ENCODE measurements around the gene LRRC4C.

Gene LRRC4C

GRCh38 chr11:40241524-40242051 is 1217.9 kb downstream of the LRRC4C start:
- Histone ChIP-seq H3K4ac (ENCODE audit: low read depth in 1 of 2, low read length in 2 of 2) (no peak overlapping the region), H3K9me3 (ENCODE audit: control insufficient read depth, low read length) (no peaks in the 10 kb centered on the region), H4K91ac (ENCODE audit: low read length) (no peak overlapping the region), H3K9ac (ENCODE audit: low read length) (no peak overlapping the region), H3K18ac (ENCODE audit: low read depth in 1 of 2, low read length in 2 of 2) (no peak overlapping the region), H3K14ac (ENCODE audit: low read length in 2 of 2) (no peak overlapping the region), H3K27me3 (ENCODE audit: control insufficient read depth in 1 of 2, insufficient read depth in 1 of 2, low read length in 2 of 2) (no peaks in the 10 kb centered on the region), H2AFZ (ENCODE audit: low read depth, low read length) (no peak overlapping the region), H3K4me3 (ENCODE audit: insufficient read depth in 1 of 2, low read depth in 1 of 2, low read length in 2 of 2) (no peak overlapping the region), H3K23ac (ENCODE audit: low read length in 2 of 2) (no peak overlapping the region), H2BK120ac (ENCODE audit: low read depth, low read length) (no peak overlapping the region), H3K36me3 (ENCODE audit: control insufficient read depth in 1 of 2, insufficient read depth in 2 of 2, low read depth in 1 of 2, low read length in 2 of 2) (no peaks in the 10 kb centered on the region), H3K4me2 (ENCODE audit: low read length, poor library complexity, severe bottlenecking) (no peak overlapping the region), H3K4me1 (ENCODE audit: control insufficient read depth, insufficient read depth, low read depth, low read length) (no peaks in the 10 kb centered on the region), H3K79me1 (replicated peaks; ENCODE audit: low read length, poor library complexity, severe bottlenecking) (no peaks in the 10 kb centered on the region), H2BK15ac (ENCODE audit: low read depth, poor library complexity, severe bottlenecking) (no peak overlapping the region), H4K8ac (ENCODE audit: low read length) (no peak overlapping the region), H2BK5ac (ENCODE audit: low read depth, low read length, poor library complexity, severe bottlenecking) (no peak overlapping the region), H2AK5ac (ENCODE audit: low read length, severe bottlenecking) (no peak overlapping the region), H3K27ac (ENCODE audit: low read length, poor library complexity, severe bottlenecking) (no peak overlapping the region), H2BK12ac (ENCODE audit: low read length in 2 of 2) (no peak overlapping the region)
- peak; percentile 82 for DNase-seq

- Histone ChIP-seq H2BK5ac (ENCODE audit: low read depth, low read length, poor library complexity, severe bottlenecking) (no peak overlapping the region), H2BK120ac (ENCODE audit: low read depth, low read length) (no peak overlapping the region), H2BK15ac (ENCODE audit: low read depth, poor library complexity, severe bottlenecking) (no peak overlapping the region), H3K4me3 (ENCODE audit: insufficient read depth in 1 of 2, low read depth in 1 of 2, low read length in 2 of 2) (no peak overlapping the region), H2AFZ (ENCODE audit: low read depth, low read length) (no peak overlapping the region), H3K4me1 (ENCODE audit: control insufficient read depth, insufficient read depth, low read depth, low read length) (no peaks in the 10 kb centered on the region), H3K18ac (ENCODE audit: low read depth in 1 of 2, low read length in 2 of 2) (no peak overlapping the region), H3K9me3 (ENCODE audit: control insufficient read depth, low read length) (no peaks in the 10 kb centered on the region), H3K36me3 (ENCODE audit: control insufficient read depth in 1 of 2, insufficient read depth in 2 of 2, low read depth in 1 of 2, low read length in 2 of 2) (no peaks in the 10 kb centered on the region), H3K4me2 (ENCODE audit: low read length, poor library complexity, severe bottlenecking) (no peak overlapping the region), H3K23ac (ENCODE audit: low read length in 2 of 2) (no peak overlapping the region), H3K14ac (ENCODE audit: low read length in 2 of 2) (no peak overlapping the region), H4K8ac (ENCODE audit: low read length) (no peak overlapping the region), H2BK12ac (ENCODE audit: low read length in 2 of 2) (no peak overlapping the region), H4K91ac (ENCODE audit: low read length) (no peak overlapping the region), H3K4ac (ENCODE audit: low read depth in 1 of 2, low read length in 2 of 2) (no peak overlapping the region), H3K79me1 (replicated peaks; ENCODE audit: low read length, poor library complexity, severe bottlenecking) (no peaks in the 10 kb centered on the region), H3K9ac (ENCODE audit: low read length) (no peak overlapping the region), H3K27me3 (ENCODE audit: control insufficient read depth in 1 of 2, insufficient read depth in 1 of 2, low read length in 2 of 2) (no peaks in the 10 kb centered on the region), H2AK5ac (ENCODE audit: low read length, severe bottlenecking) (no peak overlapping the region), H3K27ac (ENCODE audit: low read length, poor library complexity, severe bottlenecking) (no peak overlapping the region)
- WGBS, result 86% methylated on average over 2 of the region's 2 CpGs
- DNase-seq, result no peak
These were observed 1219.2 kb downstream of the LRRC4C start for GRCh38 chr11:40240284-40240683.

GRCh38 chr11:40236526-40236925 is 1222.9 kb downstream of the LRRC4C start:
- no peak overlapping the region for H2BK120ac ChIP-seq (ENCODE audit: low read depth, low read length)
- no peak overlapping the region for H2BK5ac ChIP-seq (ENCODE audit: low read depth, low read length, poor library complexity, severe bottlenecking)
- no peak overlapping the region for H4K8ac ChIP-seq (ENCODE audit: low read length)
- H3K4me2 ChIP-seq (ENCODE audit: low read length, poor library complexity, severe bottlenecking), result no peak overlapping the region
- H2BK15ac ChIP-seq (ENCODE audit: low read depth, poor library complexity, severe bottlenecking), result no peak overlapping the region
- no peak overlapping the region for H3K23ac ChIP-seq (ENCODE audit: low read length in 2 of 2)
- H3K27me3 ChIP-seq (ENCODE audit: control insufficient read depth in 1 of 2, insufficient read depth in 1 of 2, low read length in 2 of 2), result no peaks in the 10 kb centered on the region
- no peak overlapping the region for H3K9ac ChIP-seq (ENCODE audit: low read length)
- no peak overlapping the region for H3K27ac ChIP-seq (ENCODE audit: low read length, poor library complexity, severe bottlenecking)
- no peaks in the 10 kb centered on the region for H3K36me3 ChIP-seq (ENCODE audit: control insufficient read depth in 1 of 2, insufficient read depth in 2 of 2, low read depth in 1 of 2, low read length in 2 of 2)
- no peak overlapping the region for H3K4ac ChIP-seq (ENCODE audit: low read depth in 1 of 2, low read length in 2 of 2)
- no peak for DNase-seq
- no peak overlapping the region for H2BK12ac ChIP-seq (ENCODE audit: low read length in 2 of 2)
- WGBS, result 50% methylated on average over 1 of the region's 3 CpGs
- H3K4me1 ChIP-seq (ENCODE audit: control insufficient read depth, insufficient read depth, low read depth, low read length), result no peaks in the 10 kb centered on the region
- no peaks in the 10 kb centered on the region for H3K9me3 ChIP-seq (ENCODE audit: control insufficient read depth, low read length)
- no peak overlapping the region for H2AFZ ChIP-seq (ENCODE audit: low read depth, low read length)
- no peak overlapping the region for H4K91ac ChIP-seq (ENCODE audit: low read length)
- H2AK5ac ChIP-seq (ENCODE audit: low read length, severe bottlenecking), result no peak overlapping the region
- no peaks in the 10 kb centered on the region for H3K79me1 ChIP-seq (replicated peaks; ENCODE audit: low read length, poor library complexity, severe bottlenecking)
- H3K18ac ChIP-seq (ENCODE audit: low read depth in 1 of 2, low read length in 2 of 2), result no peak overlapping the region
- no peak overlapping the region for H3K4me3 ChIP-seq (ENCODE audit: insufficient read depth in 1 of 2, low read depth in 1 of 2, low read length in 2 of 2)
- H3K14ac ChIP-seq (ENCODE audit: low read length in 2 of 2), result no peak overlapping the region

- no peak overlapping the region for H4K91ac ChIP-seq (ENCODE audit: low read length)
- H2BK5ac ChIP-seq (ENCODE audit: low read depth, low read length, poor library complexity, severe bottlenecking), result no peak overlapping the region
- no peak overlapping the region for H3K4me2 ChIP-seq (ENCODE audit: low read length, poor library complexity, severe bottlenecking)
- H3K18ac ChIP-seq (ENCODE audit: low read depth in 1 of 2, low read length in 2 of 2), result no peak overlapping the region
- H3K4me3 ChIP-seq (ENCODE audit: insufficient read depth in 1 of 2, low read depth in 1 of 2, low read length in 2 of 2), result no peak overlapping the region
- no peak for DNase-seq
- H3K27ac ChIP-seq (ENCODE audit: low read length, poor library complexity, severe bottlenecking), result no peak overlapping the region
- H3K4me1 ChIP-seq (ENCODE audit: control insufficient read depth, insufficient read depth, low read depth, low read length), result no peaks in the 10 kb centered on the region
- H2AK5ac ChIP-seq (ENCODE audit: low read length, severe bottlenecking), result no peak overlapping the region
- no peak overlapping the region for H3K14ac ChIP-seq (ENCODE audit: low read length in 2 of 2)
- no peak overlapping the region for H3K9ac ChIP-seq (ENCODE audit: low read length)
- no peaks in the 10 kb centered on the region for H3K36me3 ChIP-seq (ENCODE audit: control insufficient read depth in 1 of 2, insufficient read depth in 2 of 2, low read depth in 1 of 2, low read length in 2 of 2)
- H2BK120ac ChIP-seq (ENCODE audit: low read depth, low read length), result no peak overlapping the region
- no peak overlapping the region for H4K8ac ChIP-seq (ENCODE audit: low read length)
- no peak overlapping the region for H3K4ac ChIP-seq (ENCODE audit: low read depth in 1 of 2, low read length in 2 of 2)
- H2BK15ac ChIP-seq (ENCODE audit: low read depth, poor library complexity, severe bottlenecking), result no peak overlapping the region
- no peak overlapping the region for H2BK12ac ChIP-seq (ENCODE audit: low read length in 2 of 2)
- H3K79me1 ChIP-seq (replicated peaks; ENCODE audit: low read length, poor library complexity, severe bottlenecking), result no peaks in the 10 kb centered on the region
- H3K27me3 ChIP-seq (ENCODE audit: control insufficient read depth in 1 of 2, insufficient read depth in 1 of 2, low read length in 2 of 2), result no peaks in the 10 kb centered on the region
- H3K9me3 ChIP-seq (ENCODE audit: control insufficient read depth, low read length), result no peaks in the 10 kb centered on the region
- WGBS, result 78% methylated on average over 3 of the region's 3 CpGs
- no peak overlapping the region for H3K23ac ChIP-seq (ENCODE audit: low read length in 2 of 2)
- H2AFZ ChIP-seq (ENCODE audit: low read depth, low read length), result no peak overlapping the region
These were observed 1223.6 kb downstream of the LRRC4C start for GRCh38 chr11:40235841-40236240.

Measured in mesenchymal stem cell (in vitro differentiated cells and primary cell).